Measurements from ENCODE around the gene RPSA. TPM values are rescaled to one million over a fixed set of nuclear protein-coding genes. Genes with fewer than 3 reads are reported as not detected.

The RPSA gene
- total RNA-seq, 1 experiment from 2014 or later, result 2,077 TPM

DNA sequence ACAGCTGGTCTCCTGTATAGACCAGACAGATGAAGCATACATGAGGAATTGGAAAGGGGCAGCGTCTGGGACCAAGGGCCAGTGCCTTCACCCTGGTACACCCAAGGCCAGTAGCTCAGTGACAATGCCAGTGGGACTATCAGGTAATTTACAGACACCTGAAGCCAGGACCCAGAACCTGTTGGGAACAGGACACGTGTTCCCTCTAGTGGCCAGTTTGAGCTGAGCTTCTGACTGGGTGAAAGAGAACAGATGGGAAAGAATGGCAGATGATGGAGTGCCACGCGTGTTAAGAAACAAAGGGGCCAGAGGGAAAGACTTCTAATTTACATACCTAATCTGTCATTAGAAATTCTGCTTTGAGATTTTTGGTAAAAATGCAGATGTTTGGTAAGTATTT lies 28.4 kb upstream of the RPSA start:
- peaks cover 1 to 6% of the 10 kb centered on the region in 2 experiments for H3K9me3 Mint-ChIP-seq
- peak; percentile 82 for DNase-seq
- Histone ChIP-seq H4K5ac (ENCODE audit: insufficient read length, low read depth, low read length) (no peak overlapping the region), H3K4me1 (ENCODE audit: insufficient read depth, low read length) (peaks cover 8% of the 10 kb centered on the region), H4K20me1 (ENCODE audit: control insufficient read depth, insufficient read depth, insufficient read length) (no peaks in the 10 kb centered on the region), H2BK20ac (ENCODE audit: low read depth, low read length, poor library complexity, severe bottlenecking) (no peak overlapping the region), H3K9ac (ENCODE audit: extremely low read depth, insufficient read length, low read length) (no peak overlapping the region), H3K14ac (ENCODE audit: insufficient read depth, low read length) (no peak overlapping the region), H2BK12ac (ENCODE audit: insufficient read length, low read depth, low read length) (no peak overlapping the region), H4K8ac (replicated peaks; ENCODE audit: insufficient read length, low read depth, low read length) (no peak overlapping the region), H2AK5ac (ENCODE audit: insufficient read length, low read length) (no peak overlapping the region), H3K56ac (ENCODE audit: insufficient read length, low read depth, low read length) (no peak overlapping the region), H2BK120ac (ENCODE audit: low read depth, low read length, poor library complexity, severe bottlenecking) (no peak overlapping the region), H3T11ph (ENCODE audit: low read length) (no peak overlapping the region), H3K27ac (ENCODE audit: insufficient read length, low read depth, low read length) (no peak overlapping the region), H3K4me2 (ENCODE audit: insufficient read depth, insufficient read length, low read length) (no peak overlapping the region), H4K91ac (ENCODE audit: insufficient read length, low read depth, low read length) (no peak overlapping the region), H3K23ac (ENCODE audit: insufficient read length, low read depth, low read length) (no peak overlapping the region), H3K4ac (ENCODE audit: low read depth, low read length) (no peak overlapping the region), H2AFZ (ENCODE audit: low read length) (no peak overlapping the region), H3K79me2 (ENCODE audit: insufficient read depth, low read length) (no peaks in the 10 kb centered on the region), H3K9me3 (ENCODE audit: control insufficient read depth, low read depth, low read length) (no peaks in the 10 kb centered on the region), H3K18ac (ENCODE audit: insufficient read length, low read depth, low read length) (no peak overlapping the region), H2BK5ac (ENCODE audit: insufficient read length, low read length) (no peak overlapping the region), H3K27me3 (ENCODE audit: insufficient read depth, low read length) (no peaks in the 10 kb centered on the region), H2BK15ac (ENCODE audit: low read depth, low read length) (no peak overlapping the region), H3K23me2 (ENCODE audit: insufficient read length, low read depth, low read length, poor library complexity, severe bottlenecking) (peaks cover under 1% of the 10 kb centered on the region), H3K79me1 (ENCODE audit: insufficient read depth, low read depth, low read length, poor library complexity, severe bottlenecking) (no peaks in the 10 kb centered on the region)
- H3K27me3 Mint-ChIP-seq (ENCODE audit: low read depth), result no peaks in the 10 kb centered on the region
- H3K36me3 Mint-ChIP-seq (ENCODE audit: insufficient read depth in 1 of 3, low read depth in 3 of 3), result peaks cover under 1 to 10% (median 2%) of the 10 kb centered on the region in 3 experiments; a peak in 6 of 7 replicates
- WGBS (ENCODE audit: extremely low coverage, insufficient read length, low lambda C conversion rate), result no CpG with 5 or more reads among the region's 4 CpGs
- no peak overlapping the region for H3K4me3 Mint-ChIP-seq
- peak; percentile 87 for TF ChIP-seq CTCF (conservative IDR thresholded peaks at IDR 0.05)
- peaks cover 32 to 34% of the 10 kb centered on the region in 2 experiments for H3K4me1 Mint-ChIP-seq
- H3K27ac Mint-ChIP-seq, result no peak overlapping the region
